K562 (cell line): ENCODE measurements around the gene TMED10. TPM values are rescaled to one million over a fixed set of nuclear protein-coding genes. Genes with fewer than 3 reads are reported as not detected.

Source experiments
- ATAC-seq: fragments of 200-7000 bp; cut with Tn5 transposase; 3 replicates; pipeline ENCODE4 v1.9.1; 2020; ENCODE audit warnings: moderate library complexity
- BruUV-seq: library from RNA; stranded (reverse); fragments of 400-500 nt; replicated peaks from 2 replicates; lab custom pipeline; 2021; lab: Mats Ljungman, UMichigan
- CTCF ChIA-PET: fragments of 300-600 bp; formaldehyde crosslinking; extraction: SDS; loops from one replicate; lab custom pipeline; 2021; ENCODE audit warnings: low intra/inter-chr PET ratio; lab: Yijun Ruan, JAX
- POLR2A ChIA-PET: fragments of 300-600, 350-650 bp; sonication (Branson Sonifier 250); formaldehyde crosslinking; extraction: SDS; loops from one replicate; lab custom pipeline; 2021; ENCODE audit warnings: antibody characterized with exemption, inconsistent platforms; lab: Yijun Ruan, JAX
- DNase-seq, 4 experiments: peaks; one replicate each; pipeline versions ENCODE4 v3.0.0 to v3.0.0-alpha.2; 2011 to 2018; ENCODE audit warnings: low spot score in 3 of 4, mixed read lengths in 3 of 4; ENCODE audit errors: extremely low read depth in 1 of 4
- FAIRE-seq: peaks from 2 replicates; lab custom pipeline; 2011; peaks lifted over from hg19 to GRCh38; lab: Jason Lieb, UNC
- H2AFZ ChIP-seq: 2 replicates; pipeline ENCODE4 v1.6.0; 2011; ENCODE audit warnings: low read depth, low read length, control low read depth, inconsistent platforms
- H3K27ac ChIP-seq: fragments of 200-600 bp; 3 replicates; pipeline ENCODE4 v1.8.0; 2011; ENCODE audit warnings: low read depth, mild to moderate bottlenecking, control low read depth, inconsistent platforms, low read length, moderate library complexity, mixed read lengths; ENCODE audit errors: extremely low read depth
- H3K27me3 ChIP-seq, 2 experiments: fragments of 300-600 bp in 1 of 2; 2 replicates in 1 of 2; 3 replicates in 1 of 2; pipeline versions ENCODE4 v1.6.0 to v1.8.0; 2011; ENCODE audit warnings: inconsistent platforms in 2 of 2, low read length in 2 of 2, mild to moderate bottlenecking in 1 of 2, mixed read lengths in 1 of 2, moderate library complexity in 1 of 2; ENCODE audit not compliant: control insufficient read depth in 2 of 2, insufficient read depth in 2 of 2
- H3K36me3 ChIP-seq: fragments of 300-600 bp; 3 replicates; pipeline ENCODE4 v1.8.0; 2011; ENCODE audit warnings: mild to moderate bottlenecking, low read length, inconsistent platforms; ENCODE audit not compliant: control insufficient read depth, insufficient read depth
- H3K4me1 ChIP-seq, 2 experiments: fragments of 200-600 bp in 1 of 2; replicated peaks in 1 of 2; 2 replicates in 1 of 2; 3 replicates in 1 of 2; pipeline versions ENCODE4 v1.5.1 to v1.8.0; 2011; ENCODE audit warnings: inconsistent platforms in 2 of 2, low read length in 2 of 2, mild to moderate bottlenecking in 1 of 2, mixed read lengths in 1 of 2, moderate library complexity in 1 of 2; ENCODE audit not compliant: control insufficient read depth in 2 of 2, insufficient read depth in 2 of 2
- H3K4me2 ChIP-seq: 2 replicates; pipeline ENCODE4 v1.6.1; 2011; ENCODE audit warnings: low read length, control low read depth, inconsistent platforms, mixed read lengths; ENCODE audit not compliant: insufficient read depth
- H3K4me3 ChIP-seq: fragments of 200-600 bp; sonication (generic), shearing (Covaris generic); 2 replicates; pipeline ENCODE4 v1.5.1; 2016; ENCODE audit warnings: control low read depth, inconsistent platforms
- H3K79me2 ChIP-seq: fragments of 200-600 bp; 3 replicates; pipeline ENCODE4 v1.8.0; 2011; ENCODE audit warnings: low read length, inconsistent platforms; ENCODE audit not compliant: control insufficient read depth, insufficient read depth
- H3K9ac ChIP-seq, 2 experiments: 2 replicates each; pipeline versions ENCODE4 v1.6.0 to v1.6.1; 2011; ENCODE audit warnings: low read depth in 2 of 2, low read length in 2 of 2, control low read depth in 1 of 2, inconsistent platforms in 1 of 2, mild to moderate bottlenecking in 1 of 2, mixed read lengths in 1 of 2; ENCODE audit not compliant: insufficient read depth in 1 of 2
- H3K9me1 ChIP-seq: one replicate; pipeline ENCODE4 v1.6.0; 2011; ENCODE audit warnings: inconsistent platforms, mild to moderate bottlenecking, low read length, moderate library complexity; ENCODE audit not compliant: control insufficient read depth, insufficient read depth
- H3K9me3 ChIP-seq: replicated peaks from 2 replicates; pipeline ENCODE4 v1.5.1; 2011; ENCODE audit warnings: low read depth, low read length, inconsistent platforms; ENCODE audit not compliant: control insufficient read depth, insufficient read depth
- H4K20me1 ChIP-seq: replicated peaks from 2 replicates; pipeline ENCODE4 v1.6.1; 2011; ENCODE audit warnings: low read length, inconsistent platforms, mixed read lengths; ENCODE audit not compliant: control insufficient read depth, insufficient read depth
- ARID1B ChIP-seq: fragments of 450-650 bp; IDR thresholded peaks from 2 replicates; pipeline ENCODE4 v1.6.1; 2016; ENCODE audit warnings: antibody characterized with exemption, mild to moderate bottlenecking, inconsistent platforms
- ATF1 ChIP-seq, 2 experiments: fragments of 450-650 bp in 1 of 2; IDR thresholded peaks; 2 replicates each; pipeline ENCODE4 v1.6.1; 2016; ENCODE audit warnings: missing compliant biosample characterization in 1 of 2, missing genetic modification characterization in 1 of 2
- ATF7 ChIP-seq: fragments of 450-650 bp; IDR thresholded peaks from 2 replicates; pipeline ENCODE4 v1.7.1; 2014; ENCODE audit warnings: mild to moderate bottlenecking, moderate library complexity
- DPF2 ChIP-seq: fragments of 450-650 bp; IDR thresholded peaks from 2 replicates; pipeline ENCODE4 v1.6.1; 2016
- FOXM1 ChIP-seq, 2 experiments: fragments of 450-650 bp in 1 of 2; sonication (generic) in 1 of 2; formaldehyde crosslinking in 1 of 2; IDR thresholded peaks; 2 replicates each; pipeline versions ENCODE4 v1.6.1 to v1.9.0; 2017 to 2022; ENCODE audit warnings: low read depth in 2 of 2, mild to moderate bottlenecking in 2 of 2, missing genetic modification reagents in 1 of 2, moderate library complexity in 1 of 2
- KDM5B ChIP-seq: fragments of 200-600 bp; sonication (generic); IDR thresholded peaks from 2 replicates; pipeline ENCODE4 v1.6.1; 2012; ENCODE audit warnings: low read depth, mild to moderate bottlenecking, moderate library complexity, low read length, control low read depth, inconsistent platforms; ENCODE audit not compliant: insufficient replicate concordance
- ZNF431 ChIP-seq: sonication (generic); formaldehyde crosslinking; IDR thresholded peaks from 2 replicates; pipeline ENCODE4 v1.8.0; 2022; ENCODE audit warnings: mild to moderate bottlenecking, missing genetic modification reagents
- WGBS: fragments of 100-300 bp; shearing (Covaris generic); methylation state at CpG from one replicate; pipeline ENCODE4 v1.1.6; 2016; ENCODE audit warnings: low coverage, mixed read lengths; ENCODE audit not compliant: insufficient coverage; ENCODE audit errors: missing lambda C conversion rate; 5-methylcytosine and 5-hydroxymethylcytosine counted together
- in situ Hi-C: fragments of 300-500 bp; cut with MboI; formaldehyde crosslinking; loops from 4 replicates; pipeline ENCODE4 v1.15.0; 2018; ENCODE audit warnings: inconsistent platforms, mixed read lengths
- intact Hi-C: fragments of 100-400 bp; cut with micrococcal nuclease; formaldehyde crosslinking; loops from 2 replicates; pipeline ENCODE4 v1.14.2; 2022
- polyA plus RNA-seq, 8 experiments: library from polyadenylated mRNA; depleted of rRNA in 4 of 8; stranded (reverse) in 5 of 8; unstranded in 3 of 8; fragments of >200 nt; fragmentation: Nextera tagmentation in 2 of 8; fragmentation: Illumina TruSeq in 1 of 8; extraction: Ambion mirVana in 2 of 8; extraction: Trizol in 1 of 8; gene quantifications; 2 replicates each; pipeline versions ENCODE4 v1.2.1 to v1.2.3, GENCODE V29; 2011 to 2014; ENCODE audit warnings: inconsistent platforms in 1 of 8, missing spikeins in 1 of 8
- total RNA-seq, 7 experiments: library from RNA; depleted of rRNA in 6 of 7; stranded (reverse); fragments of >200 nt in 6 of 7; fragmentation: Illumina TruSeq in 2 of 7; extraction: Trizol in 2 of 7; gene quantifications; 2 replicates each; pipeline versions ENCODE4 v1.2.1 to v1.2.3, GENCODE V29; 2011 to 2021; ENCODE audit warnings: low replicate concordance in 1 of 7
- TF ChIP-seq, protein P1 (sequence below): sonication (generic); formaldehyde crosslinking; IDR thresholded peaks from 2 replicates; pipeline ENCODE4 v1.8.1; 2023; ENCODE audit warnings: mild to moderate bottlenecking, missing genetic modification reagents, moderate library complexity

The TMED10 gene
- total and polyA plus RNA-seq, 9 of the 15 experiments (the other 6 are each of a cell fraction or from before 2014, with no cell fraction given) = 62.2 to 233 (median 124) TPM

DNA sequence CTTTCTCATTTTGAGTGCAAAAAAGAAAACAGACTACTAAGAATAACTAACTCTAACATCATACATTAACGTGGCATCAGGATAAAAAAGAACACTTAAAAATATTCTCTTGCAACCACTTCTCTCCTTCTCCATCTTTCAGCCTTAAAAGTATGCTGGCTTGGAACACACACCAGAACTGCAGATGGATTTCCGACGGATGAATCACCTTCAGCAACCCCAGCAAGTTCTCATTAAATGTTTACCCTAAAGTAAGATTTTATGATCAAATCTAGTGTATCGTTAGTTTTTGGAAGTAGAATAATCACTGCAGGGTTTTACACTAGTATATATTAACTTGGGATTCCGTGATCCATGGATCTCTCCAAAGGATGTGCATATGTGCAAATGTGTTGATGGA lies 50.8 kb downstream of the TMED10 start:
- Histone ChIP-seq H3K9me3 (no peaks in the 10 kb centered on the region), H3K9me1 (no peaks in the 10 kb centered on the region), H3K79me2 (peaks cover 34% of the 10 kb centered on the region), H3K4me1 (peaks cover 11 to 14% of the 10 kb centered on the region in 2 experiments), H2AFZ (no peak overlapping the region), H3K4me2 (peak overlapping the region; percentile 98), H3K36me3 (peaks cover 5% of the 10 kb centered on the region; the same call in 1 of the 3 replicates), H3K27ac (no peak overlapping the region; the same call in 2 of the 3 replicates), H4K20me1 (no peaks in the 10 kb centered on the region), H3K4me3 (peak overlapping the region; percentile 73), H3K9ac (peak overlapping the region in 1 of 2 experiments; percentile 93; a peak in 2 of 4 replicates), H3K27me3 (no peaks in the 10 kb centered on the region)
- intact Hi-C loops (loop anchor here (5.0 kb wide), 1 partner anchor 362 kb away; no protein-coding TSS in a partner anchor), in situ Hi-C loops (loop anchor here (25.0 kb wide), 1 partner anchor 537 kb away; the partner anchor contains the start of genes ERG28 and TTLL5)
- TF ChIP-seq FOXM1 (IDR thresholded peaks at IDR 0.05; ENCODE audit: low read depth) (no peak), FOXM1 (CRISPR knock-in tag; IDR thresholded peaks at IDR 0.05; ENCODE audit: low read depth) (no peak)
- no peak for FAIRE-seq
- no peak for DNase-seq
- POLR2A ChIA-PET = interaction anchor here (1.2 to 1.8 kb wide), 5 partner anchors 8 to 176 kb away, joined by 4 to 7 read pairs (median 5); no protein-coding TSS in a partner anchor
- ATAC-seq = no peak
- WGBS = 20% methylated on average over 5 of the region's 5 CpGs
- no TSS peak for BruUV-seq
- CTCF ChIA-PET = no interaction called here

DNA sequence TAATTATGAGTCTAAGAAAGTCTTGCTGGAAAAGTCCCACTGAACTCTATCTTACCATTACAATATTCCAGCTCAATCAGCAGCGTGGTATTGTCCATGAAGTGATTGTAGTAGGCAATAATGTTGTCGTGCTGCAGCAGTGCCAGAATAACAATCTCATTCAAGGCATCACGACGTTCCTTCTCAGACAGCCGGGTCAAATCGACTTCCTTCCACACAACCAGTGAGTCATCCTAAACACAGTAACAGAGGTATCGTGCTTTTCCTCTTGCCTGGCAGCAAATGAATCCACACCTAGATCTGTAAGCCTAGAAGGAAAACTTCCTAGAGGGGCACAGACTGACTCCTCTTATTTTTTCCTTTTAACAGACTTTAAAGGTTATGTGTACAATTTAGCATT lies 52.4 kb downstream of the TMED10 start:
- in situ Hi-C loops (no loop called here), intact Hi-C loops (no loop called here)
- Histone ChIP-seq H3K79me2 (peaks cover 34% of the 10 kb centered on the region), H2AFZ (peak overlapping the region; percentile 49; the same call in 1 of the 2 replicates), H3K4me2 (peak overlapping the region; percentile 29; the same call in 1 of the 2 replicates), H3K4me1 (peaks cover 11 to 14% of the 10 kb centered on the region in 2 experiments), H3K9me3 (no peaks in the 10 kb centered on the region), H3K9ac (0 out of 4 replicates have a peak overlapping the region, but pooled peaks of 1 of the 2 experiments have one; percentile 2), H4K20me1 (no peaks in the 10 kb centered on the region), H3K27ac (peak overlapping the region; percentile 46; the same call in 1 of the 3 replicates), H3K36me3 (peaks cover 16% of the 10 kb centered on the region; the same call in 2 of the 3 replicates), H3K27me3 (no peaks in the 10 kb centered on the region), H3K4me3 (no peak overlapping the region), H3K9me1 (no peaks in the 10 kb centered on the region)
- ChIA-PET POLR2A (interaction anchor here (1.1 to 1.2 kb wide), 2 partner anchors 153 to 177 kb away, joined by 3 to 4 read pairs; no protein-coding TSS in a partner anchor), CTCF (no interaction called here)
- no TSS peak for BruUV-seq
- DNase-seq (peak; percentile 32 to 70 (median 46)), ATAC-seq (peak; percentile 47), FAIRE-seq (peak; percentile 89)
- WGBS = 6% methylated on average over 4 of the region's 7 CpGs
- no peak for TF ChIP-seq KDM5B
- peak; percentile 14; the same call in 1 of the 2 replicates for TF ChIP-seq ATF7
- TF ChIP-seq ZNF431 (CRISPR knock-in tag) = no peak
- TF ChIP-seq ATF1 (CRISPR knock-in tag; IDR thresholded peaks at IDR 0.05) = no peak
- TF ChIP-seq ATF1 (tag; IDR thresholded peaks at IDR 0.05) = 0 out of 2 replicates have a peak, but pooled peaks have one; percentile 21
- TF ChIP-seq, protein P1, sequence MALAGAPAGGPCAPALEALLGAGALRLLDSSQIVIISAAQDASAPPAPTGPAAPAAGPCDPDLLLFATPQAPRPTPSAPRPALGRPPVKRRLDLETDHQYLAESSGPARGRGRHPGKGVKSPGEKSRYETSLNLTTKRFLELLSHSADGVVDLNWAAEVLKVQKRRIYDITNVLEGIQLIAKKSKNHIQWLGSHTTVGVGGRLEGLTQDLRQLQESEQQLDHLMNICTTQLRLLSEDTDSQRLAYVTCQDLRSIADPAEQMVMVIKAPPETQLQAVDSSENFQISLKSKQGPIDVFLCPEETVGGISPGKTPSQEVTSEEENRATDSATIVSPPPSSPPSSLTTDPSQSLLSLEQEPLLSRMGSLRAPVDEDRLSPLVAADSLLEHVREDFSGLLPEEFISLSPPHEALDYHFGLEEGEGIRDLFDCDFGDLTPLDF = no peak
- peak; percentile 59; the same call in 1 of the 2 replicates for TF ChIP-seq DPF2
- peak; percentile 44 for TF ChIP-seq ARID1B
